Stimulated activated CD8-positive, alpha-beta memory T cell treated with anti-CD3 and anti-CD28 coated beads, Interleukin-4, amount 100 ng/mL, for 1 hour (primary cell): Measurements from ENCODE around the gene ZNF837.

Experiments
- DNase-seq, 2 donors: peaks; one replicate each; pipeline ENCODE4 v3.0.0-alpha.2; 2020; ENCODE audit warnings: low read depth in 2 of 2, low spot score in 1 of 2

The ZNF837 gene

DNA sequence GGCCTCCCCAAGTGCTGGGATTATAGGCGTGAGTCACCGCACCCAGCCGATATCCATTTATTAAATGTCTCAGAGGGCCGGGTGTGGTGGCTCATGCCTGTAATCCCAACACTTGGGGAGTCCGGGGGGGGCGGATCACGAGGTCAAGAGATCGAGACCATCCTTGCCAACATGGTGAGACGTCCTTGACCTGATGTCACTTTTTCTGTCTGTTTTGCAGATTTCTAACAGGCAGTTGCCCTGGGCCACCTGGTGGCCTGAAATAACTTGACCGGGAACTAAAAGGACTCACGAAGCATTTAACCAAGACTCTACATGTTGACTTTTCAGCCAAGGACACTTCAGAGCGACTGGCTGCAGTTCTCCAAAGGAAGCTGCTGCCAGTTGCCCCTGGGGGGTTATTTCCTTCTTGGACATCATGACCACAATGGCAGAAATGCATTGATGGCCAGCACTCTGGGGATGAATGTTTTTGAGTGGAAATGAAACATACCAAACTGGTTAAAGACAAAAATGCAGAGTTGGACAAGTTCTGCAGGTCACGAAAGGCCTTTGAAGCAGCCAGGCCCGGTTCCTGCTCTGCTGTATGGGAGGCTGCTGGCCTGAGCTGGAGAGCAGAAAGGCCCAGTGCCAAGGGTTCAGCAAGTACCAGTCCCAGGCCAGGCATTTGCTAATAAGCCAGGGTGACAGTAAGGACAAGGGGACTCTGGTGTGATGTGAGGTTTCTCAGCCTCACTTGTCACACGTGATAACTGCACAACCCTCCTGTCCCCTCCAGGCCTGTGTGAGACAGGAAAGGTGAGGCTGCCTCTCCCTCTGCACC is 8.3 kb downstream of the ZNF837 start:
- no peak for DNase-seq

DNA sequence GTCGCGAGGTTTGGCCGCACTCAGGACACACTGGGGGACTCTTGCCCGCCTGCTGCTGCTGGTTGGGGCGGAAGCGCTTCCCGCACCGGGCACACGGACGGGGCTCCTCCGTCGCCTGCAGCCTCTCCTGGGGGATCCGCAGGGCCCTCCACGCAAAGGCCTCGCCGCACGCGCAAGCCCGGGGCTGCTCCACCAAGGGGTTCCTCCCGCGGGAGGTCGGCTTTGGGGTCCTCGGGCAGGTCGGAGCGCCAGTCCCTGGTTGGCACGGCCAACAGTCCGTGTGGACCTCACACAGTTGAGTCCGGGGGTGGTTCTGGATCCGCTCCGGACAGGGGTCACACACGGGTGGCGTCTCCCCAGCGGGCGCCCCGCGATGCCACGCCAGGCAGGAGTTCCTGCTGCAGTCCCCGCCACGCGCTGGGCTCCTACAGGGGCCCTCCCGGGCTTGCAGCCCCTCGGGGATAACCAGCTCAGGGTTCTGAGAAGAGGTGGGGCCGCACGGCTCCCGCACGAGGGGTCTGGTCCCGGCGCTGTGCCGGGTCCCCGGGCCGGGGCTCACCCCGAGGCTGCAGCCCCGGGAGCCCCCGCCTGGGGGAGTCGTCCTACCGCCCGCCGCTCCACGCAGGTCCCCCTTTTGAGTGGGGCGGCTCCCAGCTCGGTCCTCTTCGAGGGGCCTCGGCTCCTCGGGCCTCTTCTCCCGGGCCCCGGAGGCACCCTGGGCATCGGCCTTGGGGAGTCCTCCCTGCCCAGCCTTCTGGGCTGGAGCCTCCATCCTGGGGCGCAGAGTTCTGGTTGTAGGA is 12.1 kb downstream of the ZNF837 start:
- no peak for DNase-seq

DNA sequence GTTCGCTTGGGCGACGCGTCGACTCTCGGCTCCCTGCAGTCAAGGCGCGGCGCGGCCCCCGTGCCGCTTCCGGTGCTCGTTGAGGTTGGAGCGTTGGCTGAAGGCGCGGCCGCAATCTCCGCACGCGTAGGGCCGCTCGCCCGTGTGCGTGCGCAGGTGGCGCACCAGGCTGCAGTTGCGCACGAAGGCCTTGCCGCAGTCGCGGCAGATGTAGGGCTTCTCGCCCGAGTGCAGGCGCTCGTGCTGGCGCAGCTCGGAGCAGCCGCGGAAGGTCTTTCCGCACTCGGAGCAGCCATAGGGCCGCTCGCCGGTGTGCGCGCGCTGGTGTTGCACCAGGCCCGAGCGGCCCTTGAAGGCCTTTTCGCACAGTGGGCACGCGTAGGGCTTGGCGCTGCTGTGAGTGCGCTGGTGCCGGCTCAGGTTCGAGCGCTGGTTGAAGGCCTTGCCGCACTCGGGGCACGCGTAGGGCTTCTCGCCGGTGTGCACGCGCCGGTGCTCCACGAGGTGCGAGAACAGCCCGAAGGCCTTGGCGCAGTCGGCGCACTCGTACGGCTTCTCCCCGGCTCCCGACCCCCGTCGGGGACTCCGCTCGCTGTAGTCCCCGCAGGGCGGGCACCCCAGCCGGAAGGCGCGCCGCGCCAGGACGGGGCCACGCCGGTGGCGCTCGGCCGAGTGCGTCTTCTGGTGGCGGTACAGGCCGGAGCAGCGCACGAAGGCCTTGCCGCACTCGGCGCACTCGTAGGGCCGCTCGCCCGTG is 13.0 kb downstream of the ZNF837 start:
- no peak for DNase-seq

DNA sequence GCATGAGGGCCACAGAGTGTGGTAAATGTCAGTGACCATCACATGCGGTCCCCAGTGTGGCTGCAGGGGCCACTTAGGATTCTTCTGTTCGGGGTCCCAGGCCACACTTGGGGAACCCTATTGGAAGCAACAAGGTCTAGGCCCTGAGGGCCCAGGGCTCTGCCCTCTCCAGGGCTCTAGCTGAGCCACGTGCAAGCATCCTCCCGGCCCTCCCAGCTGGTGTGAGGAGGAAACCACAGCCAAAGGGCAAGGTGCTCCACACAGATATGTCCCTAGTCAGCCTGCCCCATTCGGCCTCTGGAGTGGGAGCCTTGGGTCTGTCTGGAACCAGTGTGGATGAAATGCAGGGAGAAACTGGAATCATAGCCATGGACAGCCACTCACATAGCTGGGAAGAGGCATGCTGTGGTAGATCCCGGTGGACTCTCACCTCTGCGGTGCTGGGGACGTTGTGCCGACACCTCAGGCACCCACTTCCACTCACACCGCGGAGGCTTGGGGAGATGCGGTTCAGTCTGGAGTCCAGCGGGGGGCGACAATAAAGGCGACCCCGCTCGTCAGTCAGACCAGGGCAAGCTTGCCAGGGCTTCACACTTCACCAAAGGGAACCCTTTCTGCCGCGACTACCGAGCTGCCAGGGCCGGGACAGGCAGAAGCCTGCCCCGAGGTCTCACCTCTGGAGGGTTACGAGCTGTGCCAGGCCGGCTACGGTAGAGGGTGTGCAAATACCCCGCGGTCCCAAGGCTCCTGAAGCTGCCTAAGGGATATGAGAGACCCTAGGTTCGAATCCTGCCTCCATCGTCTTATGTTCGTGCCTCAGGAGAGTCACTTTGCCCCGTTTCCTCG is 14.0 kb downstream of the ZNF837 start:
- no peak for DNase-seq

DNA sequence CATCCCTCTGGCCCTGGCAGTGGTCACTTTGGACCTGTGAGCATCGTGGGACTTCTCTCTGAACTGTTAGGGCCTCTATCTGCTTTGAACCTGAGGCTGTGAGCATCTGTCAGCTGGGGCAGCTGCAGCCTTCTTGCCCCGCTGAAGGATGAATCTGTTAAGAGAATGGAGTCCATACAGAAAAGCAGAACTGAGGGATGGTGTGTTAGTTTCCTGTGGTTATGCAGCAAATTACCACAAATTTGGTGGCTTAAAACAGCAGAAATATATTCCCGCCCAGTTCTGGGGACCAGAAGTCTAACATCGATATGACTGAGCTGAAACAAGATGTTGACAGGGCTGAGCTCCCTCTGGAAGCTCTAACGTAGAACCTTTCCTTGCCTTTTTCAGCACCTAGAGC is 16.7 kb downstream of the ZNF837 start:
- DNase-seq: no peak

DNA sequence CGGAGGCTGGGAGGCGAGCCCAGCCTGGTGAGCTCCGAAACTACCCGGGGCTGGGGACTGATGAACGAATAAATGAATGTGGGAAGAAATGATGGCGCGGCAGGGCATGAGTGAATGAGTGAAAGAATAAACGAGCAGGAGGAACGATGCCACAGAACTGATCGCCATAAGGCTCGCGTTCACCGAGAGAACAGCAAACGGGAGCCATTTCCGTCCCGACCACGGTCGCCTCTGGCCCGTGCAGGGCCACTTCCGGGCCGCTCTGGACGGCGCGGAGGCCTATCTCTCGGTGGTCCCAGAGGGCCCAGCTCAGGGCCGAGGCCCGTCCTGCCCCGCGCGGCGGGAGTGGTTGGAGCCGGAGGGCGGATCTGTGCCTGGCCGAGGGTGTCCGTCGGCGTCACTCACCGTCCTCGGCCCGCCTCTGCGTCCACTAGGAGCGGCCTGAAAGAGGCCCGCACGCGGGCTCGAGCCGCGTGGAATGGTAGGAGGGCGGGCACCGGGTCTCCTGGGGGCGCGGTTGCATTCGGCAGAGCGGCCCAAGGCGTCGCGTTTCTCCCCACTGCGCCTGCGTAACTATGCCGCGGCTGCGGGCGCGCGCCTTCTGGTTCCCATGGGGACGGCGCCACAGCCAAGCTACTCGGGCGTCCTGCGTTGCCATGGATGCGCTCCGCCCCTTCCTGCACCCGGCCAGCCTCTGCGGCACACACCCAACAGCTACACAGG is 18.4 kb downstream of the ZNF837 start, which contains the start of gene ZNF497:
ZNF497 (minus strand) TSS at position 480 of the 723 bp plus-strand sequence. CDS start 5,116 bp downstream, outside the sequence.
- DNase-seq: peak; percentile 88 to 95

DNA sequence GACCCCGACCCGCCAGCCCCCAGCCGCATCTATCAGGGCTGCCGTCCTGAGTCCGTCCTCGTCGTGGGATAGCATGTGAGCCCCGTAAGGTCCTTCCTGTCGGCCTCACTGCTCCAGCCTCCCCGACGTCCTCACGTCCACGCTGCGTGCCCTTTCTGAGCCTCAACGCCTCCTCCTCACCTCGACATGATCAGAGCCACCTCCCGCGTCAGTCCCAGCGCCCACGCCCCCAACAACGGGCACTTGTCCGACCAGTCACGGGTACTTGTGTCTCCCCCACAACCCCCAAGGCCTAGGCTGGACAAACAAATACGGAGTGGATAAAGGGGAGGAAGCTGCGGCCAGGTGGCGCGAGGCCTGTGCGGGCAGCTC is 18.9 kb downstream of the ZNF837 start:
- no peak for DNase-seq

DNA sequence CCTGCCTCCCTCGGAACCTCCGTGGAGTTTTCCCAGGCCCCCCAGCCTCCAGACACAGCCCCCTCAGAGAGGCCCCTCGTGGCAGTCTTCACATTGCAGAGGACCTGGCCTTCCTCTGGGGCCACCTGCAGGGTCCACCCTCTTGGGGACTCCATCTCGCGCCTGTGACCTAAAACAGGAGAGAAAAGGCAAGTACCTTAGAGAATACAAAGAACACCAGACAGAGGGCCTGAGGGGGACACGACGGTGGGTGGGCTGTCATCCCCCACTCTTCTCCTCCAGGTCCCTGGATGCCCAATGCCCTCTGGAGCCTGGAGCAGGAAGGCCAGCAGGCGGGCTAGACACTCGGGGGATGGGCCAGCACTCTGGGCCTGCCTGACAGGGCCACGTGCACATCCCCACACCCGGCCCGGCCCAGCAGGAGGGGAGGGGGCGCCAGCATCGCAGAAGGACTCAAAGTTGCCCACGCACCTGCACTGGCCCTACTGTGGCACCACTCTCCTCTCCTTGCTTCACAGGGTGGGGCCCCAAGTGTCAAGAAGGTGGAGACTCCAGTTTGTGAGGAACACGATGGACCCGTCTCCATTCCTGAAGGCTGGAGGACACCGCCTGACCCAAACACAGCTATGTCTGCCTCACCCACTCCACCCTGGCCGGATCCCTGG is 23.2 kb downstream of the ZNF837 start:
- DNase-seq: no peak

DNA sequence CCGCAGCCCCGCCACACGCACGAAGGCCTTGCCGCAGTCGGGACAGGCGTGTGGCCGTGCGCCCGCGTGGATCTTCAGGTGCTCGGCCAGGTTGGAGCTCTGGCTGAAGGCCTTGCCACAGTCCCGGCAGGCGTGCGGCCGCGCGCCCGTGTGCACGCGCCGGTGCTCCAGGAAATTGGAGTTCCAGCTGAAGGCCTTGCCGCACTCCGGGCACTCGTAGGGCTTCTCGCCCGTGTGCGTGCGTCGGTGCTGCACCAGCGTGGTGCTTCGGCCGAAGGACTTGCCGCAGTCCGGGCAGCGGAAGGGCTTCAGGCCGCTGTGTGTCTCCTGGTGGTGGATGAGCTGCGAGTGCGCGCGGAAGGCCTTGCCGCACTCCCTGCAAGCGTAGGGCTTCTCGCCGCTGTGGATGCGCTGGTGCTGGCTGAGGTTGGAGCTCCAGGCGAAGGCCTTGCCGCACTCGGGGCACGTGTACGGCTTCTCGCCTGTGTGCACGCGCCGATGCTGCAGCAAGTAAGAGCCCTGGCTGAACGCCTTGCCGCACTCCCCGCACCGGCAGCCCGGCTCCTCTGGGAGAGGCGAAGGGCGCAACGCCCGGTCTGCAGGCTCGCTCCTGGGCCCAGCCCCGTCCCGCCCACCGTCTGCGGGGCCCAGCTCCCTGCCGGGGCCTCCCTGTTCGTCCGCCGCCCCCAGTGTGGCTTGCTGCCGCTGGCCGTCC is 23.9 kb downstream of the ZNF837 start:
- no peak for DNase-seq

DNA sequence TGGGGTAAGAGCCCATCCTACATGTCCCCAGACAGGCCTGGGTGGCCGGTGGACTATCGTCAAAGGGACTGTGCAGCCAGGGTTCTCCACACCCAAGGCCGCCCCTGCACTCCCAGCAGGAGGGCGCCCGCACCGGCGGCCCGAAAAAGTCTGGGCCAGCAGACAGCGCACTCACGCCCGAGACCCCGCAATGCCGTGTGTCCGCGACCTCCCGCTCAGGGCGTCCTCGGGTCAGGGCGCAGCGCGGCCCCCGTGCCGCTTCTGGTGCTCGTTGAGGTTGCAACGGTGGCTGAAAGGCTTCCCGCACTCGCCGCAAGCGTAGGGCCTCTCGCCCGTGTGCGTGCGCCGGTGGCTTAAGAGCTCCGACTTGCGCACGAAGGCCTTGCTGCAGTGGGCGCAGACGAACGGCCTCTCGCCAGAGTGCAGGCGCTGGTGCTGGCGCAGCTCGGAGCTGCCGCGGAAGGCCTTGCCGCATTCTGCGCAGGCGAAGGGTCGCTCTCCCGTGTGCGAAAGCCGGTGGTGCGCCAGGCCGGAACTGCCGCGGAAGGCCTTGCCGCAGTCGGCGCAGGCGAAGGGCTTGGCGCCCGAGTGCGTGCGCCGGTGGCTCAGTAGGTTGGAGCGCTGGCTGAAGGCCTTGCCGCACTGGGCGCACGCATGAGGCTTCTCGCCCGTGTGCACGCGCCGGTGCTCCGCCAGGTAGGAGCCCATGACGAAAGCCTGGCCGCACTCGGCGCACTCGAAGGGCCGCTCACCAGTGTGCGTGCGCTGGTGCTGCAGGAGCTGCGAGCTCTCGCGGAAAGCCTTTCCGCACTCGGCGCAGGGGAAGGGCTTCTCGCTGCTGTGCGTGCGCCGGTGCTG is 24.7 kb downstream of the ZNF837 start:
- DNase-seq: no peak

DNA sequence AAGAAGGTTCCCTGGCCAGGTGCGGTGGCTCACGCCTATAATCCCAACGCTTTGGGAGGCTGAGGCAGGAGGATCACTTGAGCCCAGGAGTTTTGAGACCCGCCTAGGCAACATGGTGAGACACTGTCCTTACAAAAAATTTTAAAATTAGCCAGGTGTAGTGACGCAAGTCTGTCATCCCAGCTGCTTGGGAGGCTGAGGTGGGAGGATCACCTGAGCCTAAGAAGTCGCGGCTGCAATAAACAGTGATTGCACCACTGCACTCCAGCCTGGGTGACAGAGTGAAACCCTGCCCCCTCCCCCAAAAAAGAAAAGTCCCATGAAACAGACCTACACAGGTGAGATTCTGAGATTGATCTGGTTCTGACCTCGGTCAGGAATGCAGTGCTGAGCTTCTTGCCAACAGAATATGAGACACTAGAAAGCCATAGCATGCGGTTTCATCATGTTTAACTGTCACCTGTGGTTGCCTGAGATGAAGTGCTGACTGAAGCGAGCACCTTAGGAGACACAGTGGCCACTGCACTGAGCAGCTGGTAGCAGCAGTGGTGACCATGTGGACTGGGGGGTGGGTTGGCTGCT is 25.5 kb downstream of the ZNF837 start:
- no peak for DNase-seq

DNA sequence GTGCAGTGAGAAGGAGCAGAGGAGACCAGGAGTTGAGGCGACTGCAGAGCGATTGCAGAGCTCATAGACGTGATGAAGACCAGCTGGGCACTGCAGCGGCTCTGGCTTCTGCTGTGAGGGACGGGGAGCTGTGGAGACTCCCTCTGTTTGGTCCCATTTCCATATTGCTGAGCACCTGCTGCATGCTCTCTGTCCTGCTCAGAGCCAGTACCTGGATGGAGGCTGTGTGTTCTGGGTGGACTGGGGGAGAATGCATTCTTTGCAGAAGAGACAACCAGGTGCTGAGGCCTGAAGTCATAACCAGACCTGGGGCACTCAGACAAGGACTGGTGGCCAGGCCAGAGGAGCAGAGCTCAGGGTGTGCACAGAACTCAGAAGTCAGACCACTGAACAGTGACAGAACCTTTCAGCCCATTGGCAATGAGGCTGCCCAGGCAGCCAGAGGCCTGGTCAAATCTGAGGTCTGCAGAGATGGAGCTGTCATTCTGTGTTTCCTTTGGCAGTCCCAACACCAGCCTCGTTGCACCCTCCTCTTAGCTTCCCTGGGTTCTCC is 26.3 kb downstream of the ZNF837 start:
- DNase-seq: no peak

DNA sequence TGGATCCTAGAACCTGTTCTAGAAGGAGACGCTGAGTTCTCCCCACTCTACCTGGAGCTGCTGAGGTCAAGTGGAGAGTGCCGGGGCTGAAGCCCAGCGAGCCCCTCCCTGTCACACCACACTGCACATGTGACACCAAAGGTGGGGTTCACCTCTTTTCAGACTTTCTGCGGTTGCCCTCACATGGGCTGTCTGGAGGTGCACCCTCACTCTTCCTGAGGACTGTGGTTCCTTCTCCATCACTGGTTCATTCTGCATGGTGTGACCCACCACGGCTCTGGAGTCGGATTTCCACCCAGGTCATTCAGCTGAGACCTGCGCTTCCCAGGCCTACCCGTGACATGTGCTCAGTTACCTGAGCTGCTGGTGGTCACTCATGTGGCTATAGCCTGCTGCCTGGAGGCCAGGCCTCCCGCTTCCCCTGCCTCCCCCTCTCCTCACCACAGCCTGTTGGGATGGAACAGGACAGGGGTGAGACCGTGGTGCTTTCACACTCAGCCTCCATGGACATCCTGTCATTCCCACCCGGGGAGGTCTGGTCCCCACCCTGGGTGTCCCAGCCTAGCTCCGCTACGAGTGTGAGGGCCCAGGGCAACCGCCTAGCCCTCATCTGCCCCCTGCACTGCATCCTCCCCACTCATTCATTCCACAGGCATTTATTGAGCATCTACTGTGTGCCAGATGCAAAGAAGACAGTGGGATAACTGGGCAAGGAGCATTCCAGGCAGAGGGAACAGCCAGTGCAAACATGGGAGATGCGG is 26.9 kb downstream of the ZNF837 start:
- no peak for DNase-seq

DNA sequence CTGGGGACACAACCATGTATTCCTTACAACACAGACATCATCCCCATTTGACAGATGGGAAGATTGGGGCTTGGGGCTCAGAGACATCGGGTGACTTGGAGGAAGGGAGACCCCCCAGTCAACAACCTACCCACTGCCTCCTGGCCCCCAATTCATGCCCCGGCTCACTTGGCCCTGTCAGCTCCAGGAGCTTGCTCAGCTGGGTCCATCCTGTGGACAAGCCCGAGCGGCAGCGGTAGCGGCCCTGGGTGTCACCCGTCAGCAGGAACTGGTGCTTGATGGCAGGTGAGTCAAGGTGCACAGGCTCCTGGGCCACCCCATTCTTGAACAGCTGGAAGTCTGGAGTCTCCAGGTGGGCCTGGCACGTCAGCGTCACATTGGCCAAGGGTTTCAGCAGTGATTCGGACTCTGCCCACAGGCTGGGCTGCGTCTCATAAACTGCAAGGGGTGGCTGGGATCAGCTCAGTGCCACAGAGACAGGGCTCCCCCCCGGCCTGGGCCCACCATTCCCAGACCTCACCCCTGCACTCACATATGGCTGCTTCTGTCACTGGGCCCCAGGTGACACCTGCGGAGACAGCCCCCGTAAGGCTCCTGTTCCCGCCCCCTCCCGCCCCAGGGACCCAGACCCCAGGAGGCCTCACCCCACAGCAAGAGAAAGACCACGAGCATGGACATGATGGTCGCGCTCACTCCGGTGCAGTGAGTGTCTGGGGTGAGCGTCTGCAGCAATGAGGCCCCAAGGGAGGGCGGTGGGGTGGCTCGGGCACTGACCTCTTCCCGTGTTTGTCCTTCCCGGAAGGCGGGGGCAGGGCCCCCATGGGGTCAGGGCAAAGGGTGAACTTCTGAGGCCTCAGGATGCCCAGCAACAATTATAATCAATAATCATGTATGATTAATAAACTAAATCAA is 27.8 kb downstream of the ZNF837 start, which contains the start of gene A1BG:
A1BG (minus strand) TSS at position 733 of the 912 bp plus-strand sequence; CDS start at position 678, 55 bp downstream.
- no peak for DNase-seq

DNA sequence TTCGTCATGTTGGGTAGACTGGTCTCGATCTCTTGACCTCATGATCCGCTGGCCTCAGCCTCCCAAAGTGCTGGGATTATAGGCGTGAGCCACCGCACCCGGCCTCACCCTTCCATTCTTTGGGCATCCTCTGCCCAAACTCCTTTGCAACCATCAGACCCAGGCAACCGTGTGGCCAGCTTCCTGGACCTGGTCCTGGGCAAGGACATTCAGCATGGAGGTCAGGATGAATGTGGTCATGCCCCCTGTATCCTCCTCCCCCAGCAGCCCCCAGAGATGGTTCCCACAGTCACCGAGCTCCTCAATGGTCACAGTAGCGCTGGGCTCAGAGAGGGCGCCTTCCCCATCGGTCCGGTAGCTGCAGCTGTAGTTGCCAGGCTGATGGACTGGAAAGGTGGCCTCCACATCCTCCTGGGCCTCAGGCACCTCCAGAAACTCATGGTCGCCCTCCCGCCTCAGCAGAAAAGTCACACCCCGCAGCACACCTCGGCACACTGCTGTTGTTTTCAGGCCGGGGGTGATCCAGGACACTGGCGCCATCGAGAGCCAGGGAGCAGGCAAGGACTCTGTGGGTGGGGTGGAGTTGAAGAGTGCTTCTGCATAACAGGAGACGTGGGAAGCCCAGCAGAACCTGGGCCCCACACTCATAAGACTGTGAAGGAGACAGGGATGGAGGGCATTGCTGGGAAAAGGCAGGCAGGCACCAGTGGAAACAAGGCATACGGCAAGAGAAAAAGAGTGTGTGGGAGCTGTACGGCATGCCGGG is 28.7 kb downstream of the ZNF837 start:
- DNase-seq: no peak
